HG02759 (cell line): Measurements from ENCODE around the gene LRRC28.

Experiments used
- ATAC-seq: cut with Tn5 transposase; IDR thresholded peaks from one replicate; pipeline ENCODE4 v1.9.1; 2021; ENCODE audit warnings: mild to moderate bottlenecking, moderate library complexity; ENCODE audit not compliant: unreplicated experiment

The LRRC28 gene

DNA sequence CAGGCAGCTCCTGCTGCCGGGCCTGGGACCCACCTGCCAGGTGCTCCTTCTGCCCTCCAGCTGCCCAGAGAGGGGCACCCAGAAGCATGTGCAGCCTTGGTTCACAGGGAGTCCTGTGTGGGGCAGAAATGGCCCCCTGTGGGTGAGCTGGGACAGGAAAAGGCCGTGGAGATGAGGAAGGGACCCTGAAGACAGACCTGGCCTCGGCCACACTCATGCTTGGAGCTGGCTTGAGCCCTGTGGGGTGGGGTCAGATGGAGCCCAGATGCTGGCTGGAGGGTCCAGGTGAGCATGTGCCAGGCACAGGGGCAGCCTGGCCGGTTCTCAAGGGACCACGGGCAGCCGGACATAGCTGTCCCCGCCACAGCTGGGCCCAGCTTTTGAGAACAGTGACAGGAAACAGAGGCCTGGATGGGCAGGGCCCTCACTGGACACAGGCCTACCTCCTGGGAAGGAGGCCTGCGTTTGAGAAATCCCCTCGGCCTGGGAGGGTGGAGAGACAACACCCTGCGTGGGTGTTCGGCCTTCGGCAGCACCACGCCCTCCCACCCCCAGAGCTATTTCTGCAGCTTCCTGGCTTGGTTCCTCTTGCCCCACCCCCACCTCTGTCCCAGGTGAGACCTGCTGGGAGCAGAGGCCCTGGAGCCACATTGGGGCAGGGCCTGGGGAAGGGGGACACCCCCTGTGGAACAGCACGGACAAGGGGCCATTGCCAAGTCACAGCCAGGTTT is 181.9 kb downstream of the LRRC28 start:
- ATAC-seq: peak; percentile 61

DNA sequence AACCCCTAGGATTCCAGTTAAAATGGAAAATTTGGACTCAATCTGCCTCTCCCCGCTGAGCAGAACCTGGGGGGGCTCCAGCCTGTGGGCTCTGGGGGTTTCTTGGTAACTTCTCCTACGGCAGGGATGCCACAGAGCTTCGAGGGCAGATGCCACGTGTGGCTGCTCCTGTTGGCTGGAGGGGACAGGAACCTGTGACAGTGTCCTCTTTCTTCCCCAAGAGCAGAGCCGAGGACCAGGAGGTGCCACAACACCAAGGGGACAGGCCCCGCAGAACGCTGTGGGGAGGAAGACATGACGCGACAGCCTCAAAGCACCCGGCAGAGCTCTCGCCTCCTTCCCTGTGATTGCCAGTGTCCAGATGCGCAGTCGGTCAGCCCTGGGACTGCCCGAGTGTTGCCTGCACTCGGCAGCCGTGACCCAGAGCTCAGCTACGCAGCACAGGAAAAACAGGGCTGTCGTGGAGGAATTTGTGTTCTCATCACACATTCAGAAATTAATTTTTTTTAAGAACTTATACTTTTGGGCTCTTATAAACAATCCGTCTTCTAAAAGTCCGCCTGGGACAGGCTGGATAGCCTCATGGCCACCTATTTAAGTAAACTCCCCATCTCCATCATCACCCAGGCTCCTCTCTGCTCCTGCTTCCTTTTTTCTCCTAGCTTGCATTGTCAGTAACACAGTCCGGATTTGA is 182.6 kb downstream of the LRRC28 start:
- no peak for ATAC-seq

GRCh38 chr15:99434506-99435112 is 183.3 kb downstream of the LRRC28 start:
- no peak for ATAC-seq

- no peak for ATAC-seq
These were observed 183.9 kb downstream of the LRRC28 start for GRCh38 chr15:99435113-99435695.

GRCh38 chr15:99435877-99436541 is 184.7 kb downstream of the LRRC28 start:
- no peak for ATAC-seq

- no peak for ATAC-seq
These were observed 185.4 kb downstream of the LRRC28 start for GRCh38 chr15:99436542-99437314.

DNA sequence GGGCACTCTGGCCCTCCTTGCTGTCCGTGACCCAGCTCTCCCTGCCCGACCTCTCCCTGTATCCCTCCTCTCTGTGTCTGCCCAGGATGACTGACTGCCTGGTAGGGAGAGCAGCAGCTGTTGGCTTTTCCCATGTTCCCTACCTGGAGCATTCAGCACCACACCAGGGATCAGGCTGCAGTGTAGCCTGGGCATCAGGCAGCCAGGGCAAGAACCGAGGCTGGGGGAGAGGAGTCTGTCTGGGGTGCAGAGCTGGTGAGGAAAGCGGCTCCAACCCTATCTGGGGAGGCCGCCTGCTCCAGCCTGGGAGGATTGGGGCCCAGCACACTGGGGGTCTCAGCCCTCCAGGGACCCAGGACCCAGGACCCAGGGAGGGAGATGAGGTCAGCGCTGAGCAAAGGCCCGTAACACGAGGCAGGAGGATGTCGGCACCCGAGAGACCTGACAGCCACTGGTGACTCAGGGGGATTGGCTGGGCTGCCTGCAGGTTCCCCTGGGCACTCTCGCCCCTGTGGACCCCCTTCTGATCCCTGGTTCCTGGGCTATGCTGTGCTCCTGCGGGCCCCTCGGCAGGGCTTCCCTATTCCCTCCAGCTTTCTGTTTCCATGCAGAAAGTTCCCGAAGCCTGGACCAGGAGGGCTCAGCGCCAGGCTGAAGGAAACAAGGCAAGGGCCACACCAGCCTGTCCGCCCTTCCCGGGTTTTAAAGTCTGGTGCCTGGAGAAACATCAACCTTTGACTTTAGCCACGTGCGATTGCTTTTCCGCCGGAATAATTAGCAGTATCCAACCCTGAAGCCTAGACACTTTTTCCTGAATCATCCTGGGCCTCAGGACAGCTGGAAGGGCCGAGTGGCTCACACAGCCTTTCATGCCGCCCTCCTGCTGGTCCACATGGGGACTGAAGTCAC is 186.3 kb downstream of the LRRC28 start:
- ATAC-seq: no peak

GRCh38 chr15:99438224-99438585 is 186.9 kb downstream of the LRRC28 start:
- no peak for ATAC-seq

- no peak for ATAC-seq
These were observed 187.6 kb downstream of the LRRC28 start for GRCh38 chr15:99438691-99439523.

DNA sequence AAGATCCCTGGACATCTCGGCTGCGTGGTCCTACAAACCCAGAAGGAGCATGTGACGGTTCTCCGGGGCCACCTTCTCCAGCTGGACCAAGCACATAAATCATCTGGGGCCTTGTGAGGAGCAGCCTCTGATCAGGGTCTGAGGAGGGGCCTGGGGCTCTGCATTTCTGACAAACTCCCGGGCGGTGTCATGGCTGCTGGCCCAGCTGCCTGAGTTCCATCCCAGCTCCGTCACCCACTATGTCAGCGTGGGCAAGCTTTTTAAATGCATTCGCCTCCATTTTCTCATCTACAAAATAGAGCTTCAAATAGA is 188.2 kb downstream of the LRRC28 start:
- no peak for ATAC-seq

GRCh38 chr15:99440029-99440428 is 188.7 kb downstream of the LRRC28 start:
- no peak for ATAC-seq
